GM23338 (cell line): ENCODE measurements around the gene STRN3.

ENCODE experiments used
- CREB1 ChIP-seq: fragments of 250-450 bp; sonication (Bioruptor Pico); IDR thresholded peaks from 2 replicates; pipeline ENCODE4 v1.5.0; 2020; ENCODE audit warnings: low read depth, mild to moderate bottlenecking, moderate library complexity
- EZH2 ChIP-seq: fragments of 200-600 bp; sonication (generic); IDR thresholded peaks from one replicate; pipeline ENCODE4 v1.8.0; 2017; ENCODE audit warnings: antibody characterized with exemption, mild to moderate bottlenecking, low read depth; ENCODE audit not compliant: unreplicated experiment
- EZH2phosphoT487 ChIP-seq: fragments of 200-600 bp; sonication (generic); IDR thresholded peaks from one replicate; pipeline ENCODE4 v1.8.1; 2018; ENCODE audit warnings: antibody characterized with exemption; ENCODE audit not compliant: unreplicated experiment
- POLR2AphosphoS5 ChIP-seq: IDR thresholded peaks from 2 replicates; pipeline ENCODE4 v1.6.1; 2016; ENCODE audit warnings: antibody characterized with exemption, low read depth
- ZNF331 ChIP-seq: fragments of 250-450 bp; sonication (Bioruptor Pico); IDR thresholded peaks from 2 replicates; pipeline ENCODE4 v1.5.0; 2020; ENCODE audit warnings: low read depth, mild to moderate bottlenecking, moderate library complexity
- TF ChIP-seq, protein P1 (sequence below), 2 experiments: fragments of 200-600 bp in 1 of 2; sonication (generic) in 1 of 2; conservative IDR thresholded peaks; 2 replicates each; pipeline versions ENCODE4 v1.5.1 to v1.6.1; 2016 to 2017; ENCODE audit warnings: antibody characterized with exemption in 2 of 2, low read depth in 2 of 2, mild to moderate bottlenecking in 2 of 2, moderate library complexity in 1 of 2
- TF ChIP-seq, protein P2 (sequence below): IDR thresholded peaks from one replicate; pipeline ENCODE4 v1.6.1; 2018; ENCODE audit warnings: antibody characterized with exemption; ENCODE audit not compliant: unreplicated experiment

DNA sequence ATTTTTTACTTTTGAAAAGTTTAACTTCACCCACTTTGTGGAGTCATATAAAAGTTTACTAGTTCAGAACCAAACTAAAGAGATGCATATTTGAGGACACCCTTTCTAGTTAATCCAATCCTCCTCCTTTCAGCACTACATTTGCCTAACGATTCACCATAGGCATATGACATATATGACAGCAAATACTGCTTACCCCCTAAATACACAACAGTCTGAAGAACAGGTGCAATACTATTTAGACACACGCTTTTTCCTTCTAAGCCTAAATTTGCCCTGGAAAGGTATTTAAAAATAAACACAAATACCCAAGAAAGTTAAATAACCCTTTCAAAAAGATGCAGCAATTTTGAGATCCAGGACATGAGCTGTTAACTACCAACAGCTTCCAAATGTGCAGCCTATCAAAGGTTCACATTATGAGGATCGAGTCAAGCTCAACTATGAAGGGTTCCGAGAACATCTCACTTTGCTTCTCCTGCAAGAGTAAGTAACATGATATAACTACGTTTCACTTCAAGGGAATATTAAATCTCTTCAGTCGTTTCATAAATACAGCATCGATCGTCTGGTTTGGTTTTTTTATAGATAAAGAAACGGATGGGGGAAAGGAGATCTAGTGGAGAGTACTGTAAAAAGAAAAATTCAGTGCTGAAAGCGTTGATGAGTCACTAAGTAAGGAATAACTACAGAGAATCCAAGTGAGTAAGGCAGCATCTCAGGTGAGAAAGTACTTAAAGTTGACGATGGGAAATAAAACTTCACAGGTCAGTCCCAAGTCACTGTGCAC is 1.4 kb downstream of the STRN3 start:
- TF ChIP-seq POLR2AphosphoS5 (no peak), EZH2 (no peak), CREB1 (CRISPR knock-in tag) (no peak), ZNF331 (no peak), EZH2phosphoT487 (no peak)
- TF ChIP-seq, protein P1, sequence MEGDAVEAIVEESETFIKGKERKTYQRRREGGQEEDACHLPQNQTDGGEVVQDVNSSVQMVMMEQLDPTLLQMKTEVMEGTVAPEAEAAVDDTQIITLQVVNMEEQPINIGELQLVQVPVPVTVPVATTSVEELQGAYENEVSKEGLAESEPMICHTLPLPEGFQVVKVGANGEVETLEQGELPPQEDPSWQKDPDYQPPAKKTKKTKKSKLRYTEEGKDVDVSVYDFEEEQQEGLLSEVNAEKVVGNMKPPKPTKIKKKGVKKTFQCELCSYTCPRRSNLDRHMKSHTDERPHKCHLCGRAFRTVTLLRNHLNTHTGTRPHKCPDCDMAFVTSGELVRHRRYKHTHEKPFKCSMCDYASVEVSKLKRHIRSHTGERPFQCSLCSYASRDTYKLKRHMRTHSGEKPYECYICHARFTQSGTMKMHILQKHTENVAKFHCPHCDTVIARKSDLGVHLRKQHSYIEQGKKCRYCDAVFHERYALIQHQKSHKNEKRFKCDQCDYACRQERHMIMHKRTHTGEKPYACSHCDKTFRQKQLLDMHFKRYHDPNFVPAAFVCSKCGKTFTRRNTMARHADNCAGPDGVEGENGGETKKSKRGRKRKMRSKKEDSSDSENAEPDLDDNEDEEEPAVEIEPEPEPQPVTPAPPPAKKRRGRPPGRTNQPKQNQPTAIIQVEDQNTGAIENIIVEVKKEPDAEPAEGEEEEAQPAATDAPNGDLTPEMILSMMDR (conservative IDR thresholded peaks at IDR 0.05; ENCODE audit: low read depth in 2 of 2): no peak
- TF ChIP-seq, protein P2, sequence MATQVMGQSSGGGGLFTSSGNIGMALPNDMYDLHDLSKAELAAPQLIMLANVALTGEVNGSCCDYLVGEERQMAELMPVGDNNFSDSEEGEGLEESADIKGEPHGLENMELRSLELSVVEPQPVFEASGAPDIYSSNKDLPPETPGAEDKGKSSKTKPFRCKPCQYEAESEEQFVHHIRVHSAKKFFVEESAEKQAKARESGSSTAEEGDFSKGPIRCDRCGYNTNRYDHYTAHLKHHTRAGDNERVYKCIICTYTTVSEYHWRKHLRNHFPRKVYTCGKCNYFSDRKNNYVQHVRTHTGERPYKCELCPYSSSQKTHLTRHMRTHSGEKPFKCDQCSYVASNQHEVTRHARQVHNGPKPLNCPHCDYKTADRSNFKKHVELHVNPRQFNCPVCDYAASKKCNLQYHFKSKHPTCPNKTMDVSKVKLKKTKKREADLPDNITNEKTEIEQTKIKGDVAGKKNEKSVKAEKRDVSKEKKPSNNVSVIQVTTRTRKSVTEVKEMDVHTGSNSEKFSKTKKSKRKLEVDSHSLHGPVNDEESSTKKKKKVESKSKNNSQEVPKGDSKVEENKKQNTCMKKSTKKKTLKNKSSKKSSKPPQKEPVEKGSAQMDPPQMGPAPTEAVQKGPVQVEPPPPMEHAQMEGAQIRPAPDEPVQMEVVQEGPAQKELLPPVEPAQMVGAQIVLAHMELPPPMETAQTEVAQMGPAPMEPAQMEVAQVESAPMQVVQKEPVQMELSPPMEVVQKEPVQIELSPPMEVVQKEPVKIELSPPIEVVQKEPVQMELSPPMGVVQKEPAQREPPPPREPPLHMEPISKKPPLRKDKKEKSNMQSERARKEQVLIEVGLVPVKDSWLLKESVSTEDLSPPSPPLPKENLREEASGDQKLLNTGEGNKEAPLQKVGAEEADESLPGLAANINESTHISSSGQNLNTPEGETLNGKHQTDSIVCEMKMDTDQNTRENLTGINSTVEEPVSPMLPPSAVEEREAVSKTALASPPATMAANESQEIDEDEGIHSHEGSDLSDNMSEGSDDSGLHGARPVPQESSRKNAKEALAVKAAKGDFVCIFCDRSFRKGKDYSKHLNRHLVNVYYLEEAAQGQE: no peak
